Activated CD4-positive, CD25-positive, alpha-beta regulatory T cell (primary cell): Measurements from ENCODE around the gene C11orf52.

Experiments
- DNase-seq, 4 experiments: peaks; one replicate each; lab custom pipeline; 2025; lab: John Stamatoyannopoulos, UW

C11orf52 gene

GRCh38 chr11:111939836-111940604 is 21.3 kb downstream of the C11orf52 start:
- no peak for DNase-seq

- DNase-seq, result no peak
Observed at GRCh38 chr11:111941963-111942362, 23.2 kb downstream of the C11orf52 start.

GRCh38 chr11:111942829-111943228 is 24.1 kb downstream of the C11orf52 start:
- DNase-seq, result no peak

- DNase-seq, result no peak
Observed at GRCh38 chr11:111944139-111944538, 25.4 kb downstream of the C11orf52 start.

- DNase-seq, result no peak
Observed at GRCh38 chr11:111944651-111945051, 25.9 kb downstream of the C11orf52 start.

- no peak for DNase-seq
Observed at GRCh38 chr11:111945198-111945597, 26.5 kb downstream of the C11orf52 start.

GRCh38 chr11:111946499-111946898 is 27.8 kb downstream of the C11orf52 start:
- DNase-seq, result no peak

- no peak for DNase-seq
Observed at GRCh38 chr11:111947143-111947542, 28.4 kb downstream of the C11orf52 start.

- no peak for DNase-seq
Observed at GRCh38 chr11:111949519-111950426, 31.1 kb downstream of the C11orf52 start.

- no peak for DNase-seq
Observed at GRCh38 chr11:111951565-111951964, 32.9 kb downstream of the C11orf52 start.

GRCh38 chr11:111954154-111954553 is 35.4 kb downstream of the C11orf52 start:
- no peak for DNase-seq

- DNase-seq, result no peak
Observed at GRCh38 chr11:111957663-111958444, 39.1 kb downstream of the C11orf52 start.

GRCh38 chr11:111960916-111961315 is 42.2 kb downstream of the C11orf52 start:
- DNase-seq, result no peak

GRCh38 chr11:111961389-111962300 is 42.9 kb downstream of the C11orf52 start:
- DNase-seq, result no peak

- no peak for DNase-seq
Observed at GRCh38 chr11:111963931-111964340, 45.2 kb downstream of the C11orf52 start.

- DNase-seq, result no peak
Observed at GRCh38 chr11:111966678-111967077, 48.0 kb downstream of the C11orf52 start.

- DNase-seq, result no peak
Observed at GRCh38 chr11:111967649-111968048, 48.9 kb downstream of the C11orf52 start.

GRCh38 chr11:111969344-111969743 is 50.6 kb downstream of the C11orf52 start:
- no peak for DNase-seq

GRCh38 chr11:111974446-111974845 is 55.7 kb downstream of the C11orf52 start:
- no peak for DNase-seq

- DNase-seq, result no peak
Observed at GRCh38 chr11:111975076-111975806, 56.5 kb downstream of the C11orf52 start.
